Tibial nerve (tissue), 4 donors: Measurements from ENCODE around the gene ATP11A.

Experiments used
- CTCF ChIP-seq, 5 experiments: fragments of 200-600 bp in 3 of 5; fragments of 450-650 bp in 2 of 5; sonication (generic) in 3 of 5; IDR thresholded peaks; one replicate each; pipeline ENCODE4 v1.5.1; 2016 to 2019; ENCODE audit warnings: antibody characterized with exemption in 5 of 5, mild to moderate bottlenecking in 3 of 5, moderate library complexity in 2 of 5
- EP300 ChIP-seq, 2 donors: sonication (generic); formaldehyde crosslinking; IDR thresholded peaks; one replicate each; pipeline ENCODE4 v1.6.1; 2017; ENCODE audit warnings: antibody characterized with exemption in 2 of 2, mild to moderate bottlenecking in 1 of 2
- POLR2A ChIP-seq, 2 donors: fragments of 450-650 bp; IDR thresholded peaks; one replicate each; pipeline ENCODE4 v1.6.1; 2017; ENCODE audit warnings: antibody characterized with exemption in 2 of 2, mild to moderate bottlenecking in 2 of 2, moderate library complexity in 2 of 2

DNA sequence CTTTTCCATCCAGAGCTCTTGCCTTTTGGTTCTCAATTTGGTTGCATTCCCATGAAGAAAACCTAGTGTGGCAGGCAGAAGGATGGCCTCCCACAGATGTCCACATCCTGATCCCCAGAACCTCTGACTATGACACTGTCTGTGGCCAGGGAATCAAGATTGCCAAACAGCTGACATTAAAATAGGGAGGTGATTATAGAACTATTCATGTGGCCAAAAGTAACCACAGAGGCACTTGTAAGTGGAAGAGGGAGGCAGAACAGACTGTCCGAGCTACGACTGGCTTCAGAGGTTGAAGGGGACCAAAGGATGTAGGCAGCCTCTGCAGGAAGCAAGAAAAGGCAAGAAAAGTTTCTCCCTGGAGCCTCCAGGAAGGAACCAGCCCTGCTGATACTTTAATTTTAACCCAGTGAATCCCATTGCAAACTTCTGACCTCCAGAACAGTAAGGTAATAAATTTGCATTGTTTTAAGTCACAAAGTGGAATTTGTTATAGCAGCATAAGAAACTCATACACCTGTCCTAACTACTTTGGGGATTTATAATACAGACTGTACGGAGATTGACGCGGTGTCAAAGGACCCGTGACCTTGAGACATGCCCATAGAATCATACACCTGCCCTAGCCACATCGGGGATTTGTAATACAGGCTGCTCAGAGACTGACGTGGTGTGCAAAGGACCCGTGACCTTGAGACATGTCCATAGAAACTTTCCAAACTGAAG is 106.5 kb downstream of the ATP11A start:
- TF ChIP-seq EP300 (IDR thresholded peaks at IDR 0.05) (no peak), CTCF (IDR thresholded peaks at IDR 0.05) (no peak), POLR2A (IDR thresholded peaks at IDR 0.05) (no peak)
